Measurements from ENCODE around the gene FSHR. TPM values are rescaled to one million over a fixed set of nuclear protein-coding genes. Genes with fewer than 3 reads are reported as not detected.

Gene FSHR
- total and polyA plus RNA-seq, 4 donors = not detected

DNA sequence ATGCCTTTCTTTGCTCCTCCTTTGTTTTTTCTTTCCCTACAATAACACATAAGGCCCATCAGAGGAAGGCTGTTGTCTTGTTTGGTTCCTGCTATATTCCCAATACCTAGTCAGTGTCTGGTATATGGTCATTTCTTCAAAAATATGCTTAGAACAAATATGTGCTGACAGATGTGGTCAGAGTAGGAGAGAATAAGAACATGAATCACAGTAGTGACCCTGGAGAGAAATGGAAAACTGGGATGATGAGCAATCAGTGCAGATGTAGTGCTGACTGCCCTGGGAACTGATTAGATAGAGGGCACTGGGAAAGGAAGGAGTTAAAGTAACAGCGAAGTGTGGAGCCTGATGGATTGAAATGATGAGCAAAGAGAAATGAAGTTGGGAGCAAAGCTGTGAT is 209.4 kb downstream of the FSHR start (continued):
- no peak for TF ChIP-seq REST (IDR thresholded peaks at IDR 0.05)

GRCh38 chr2:48943436-48943835 is 210.9 kb downstream of the FSHR start:
- Histone ChIP-seq H3K9ac (ENCODE audit: low read depth in 1 of 2, low read length in 2 of 2) (no peak overlapping the region), H3K4me1 (ENCODE audit: control insufficient read depth in 4 of 4, insufficient read depth in 4 of 4, low read length in 3 of 4) (peaks cover 0 to 5% (median 4%) of the 10 kb centered on the region in 4 donors), H3K36me3 (ENCODE audit: control insufficient read depth in 4 of 4, insufficient read depth in 3 of 4, low read depth in 1 of 4, low read length in 3 of 4) (no peaks in the 10 kb centered on the region), H3K27ac (ENCODE audit: low read depth in 1 of 2, low read length in 2 of 2) (no peak overlapping the region), H3K27me3 (ENCODE audit: control insufficient read depth in 4 of 4, insufficient read depth in 4 of 4, low read length in 3 of 4) (peaks cover 0 to 8% (median 3%) of the 10 kb centered on the region in 4 donors), H3K9me3 (ENCODE audit: control insufficient read depth in 4 of 4, low read length in 3 of 4) (no peaks in the 10 kb centered on the region), H3K4me3 (ENCODE audit: low read depth in 1 of 3, low read length in 3 of 3) (no peak overlapping the region)
- TF ChIP-seq RAD21 (IDR thresholded peaks at IDR 0.05) = no peak
- TF ChIP-seq SP1 (IDR thresholded peaks at IDR 0.05) = no peak
- no peak for TF ChIP-seq JUND (IDR thresholded peaks at IDR 0.05)
- TF ChIP-seq, protein P1, sequence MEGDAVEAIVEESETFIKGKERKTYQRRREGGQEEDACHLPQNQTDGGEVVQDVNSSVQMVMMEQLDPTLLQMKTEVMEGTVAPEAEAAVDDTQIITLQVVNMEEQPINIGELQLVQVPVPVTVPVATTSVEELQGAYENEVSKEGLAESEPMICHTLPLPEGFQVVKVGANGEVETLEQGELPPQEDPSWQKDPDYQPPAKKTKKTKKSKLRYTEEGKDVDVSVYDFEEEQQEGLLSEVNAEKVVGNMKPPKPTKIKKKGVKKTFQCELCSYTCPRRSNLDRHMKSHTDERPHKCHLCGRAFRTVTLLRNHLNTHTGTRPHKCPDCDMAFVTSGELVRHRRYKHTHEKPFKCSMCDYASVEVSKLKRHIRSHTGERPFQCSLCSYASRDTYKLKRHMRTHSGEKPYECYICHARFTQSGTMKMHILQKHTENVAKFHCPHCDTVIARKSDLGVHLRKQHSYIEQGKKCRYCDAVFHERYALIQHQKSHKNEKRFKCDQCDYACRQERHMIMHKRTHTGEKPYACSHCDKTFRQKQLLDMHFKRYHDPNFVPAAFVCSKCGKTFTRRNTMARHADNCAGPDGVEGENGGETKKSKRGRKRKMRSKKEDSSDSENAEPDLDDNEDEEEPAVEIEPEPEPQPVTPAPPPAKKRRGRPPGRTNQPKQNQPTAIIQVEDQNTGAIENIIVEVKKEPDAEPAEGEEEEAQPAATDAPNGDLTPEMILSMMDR (IDR thresholded peaks at IDR 0.05; ENCODE audit: low read depth, low read length, missing input control) = no peak
- TF ChIP-seq, protein P2, sequence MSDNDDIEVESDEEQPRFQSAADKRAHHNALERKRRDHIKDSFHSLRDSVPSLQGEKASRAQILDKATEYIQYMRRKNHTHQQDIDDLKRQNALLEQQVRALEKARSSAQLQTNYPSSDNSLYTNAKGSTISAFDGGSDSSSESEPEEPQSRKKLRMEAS (IDR thresholded peaks at IDR 0.05) = no peak
- no peak for TF ChIP-seq NR2F2 (IDR thresholded peaks at IDR 0.05)
- no peak for DNase-seq (ENCODE audit: low spot score)
- 61% methylated on average over 3 of the region's 3 CpGs for WGBS

GRCh38 chr2:48941908-48942307 is 212.4 kb downstream of the FSHR start:
- WGBS = 57% methylated on average over 1 of the region's 1 CpG
- Histone ChIP-seq H3K4me3 (ENCODE audit: low read depth in 1 of 3, low read length in 3 of 3) (no peak overlapping the region), H3K27me3 (ENCODE audit: control insufficient read depth in 4 of 4, insufficient read depth in 4 of 4, low read length in 3 of 4) (peaks cover 0 to 8% (median 3%) of the 10 kb centered on the region in 4 donors), H3K36me3 (ENCODE audit: control insufficient read depth in 4 of 4, insufficient read depth in 3 of 4, low read depth in 1 of 4, low read length in 3 of 4) (no peaks in the 10 kb centered on the region), H3K4me1 (ENCODE audit: control insufficient read depth in 4 of 4, insufficient read depth in 4 of 4, low read length in 3 of 4) (peaks cover 0 to 2% (median 0%) of the 10 kb centered on the region in 4 donors), H3K9me3 (ENCODE audit: control insufficient read depth in 4 of 4, low read length in 3 of 4) (no peaks in the 10 kb centered on the region), H3K9ac (ENCODE audit: low read depth in 1 of 2, low read length in 2 of 2) (no peak overlapping the region), H3K27ac (ENCODE audit: low read depth in 1 of 2, low read length in 2 of 2) (no peak overlapping the region)
- no peak for DNase-seq (ENCODE audit: low spot score)
- TF ChIP-seq HNF4G (IDR thresholded peaks at IDR 0.05) = no peak
- no peak for TF ChIP-seq HNF4A (conservative IDR thresholded peaks at IDR 0.05)
- TF ChIP-seq GABPA (IDR thresholded peaks at IDR 0.05 in 1 of 2, conservative IDR thresholded peaks at IDR 0.05 in 1 of 2) = no peak
- no peak for TF ChIP-seq SP1 (IDR thresholded peaks at IDR 0.05)
- TF ChIP-seq FOXA1 (IDR thresholded peaks at IDR 0.05) = no peak
- TF ChIP-seq, protein P1 (IDR thresholded peaks at IDR 0.05; ENCODE audit: low read depth, low read length, missing input control) = no peak
- TF ChIP-seq RXRA (IDR thresholded peaks at IDR 0.05) = no peak
- TF ChIP-seq NR2F2 (IDR thresholded peaks at IDR 0.05) = no peak
- TF ChIP-seq ZBTB33 (IDR thresholded peaks at IDR 0.05) = no peak
- no peak for TF ChIP-seq YY1 (IDR thresholded peaks at IDR 0.05)
- no peak for TF ChIP-seq EGR1 (IDR thresholded peaks at IDR 0.05; ENCODE audit: low read depth in 2 of 2)
- no peak for TF ChIP-seq FOXA2 (IDR thresholded peaks at IDR 0.05)
- TF ChIP-seq RAD21 (IDR thresholded peaks at IDR 0.05) = no peak
